Fibroblast of lung (primary cell): Measurements from ENCODE around the gene C3AR1. TPM values are rescaled to one million over a fixed set of nuclear protein-coding genes. Genes with fewer than 3 reads are reported as not detected.
"Not testable (repeated sequence)": the region's sequence is repeated elsewhere in the genome, so short reads cannot be mapped to it uniquely, and the experiment has no call there.

Experiments
- DNase-seq, 2 donors: peaks; one replicate each; pipeline versions ENCODE4 v3.0.0 to v3.0.0-alpha.2; 2010; ENCODE audit warnings: low read depth in 2 of 2
- H2AFZ ChIP-seq: 2 replicates; pipeline ENCODE4 v1.5.1; 2012; ENCODE audit warnings: low read length, control low read depth, inconsistent platforms
- H3K27ac ChIP-seq: 2 replicates; pipeline ENCODE4 v1.5.1; 2011; ENCODE audit warnings: low read length, control low read depth; ENCODE audit not compliant: insufficient read depth
- H3K27me3 ChIP-seq: 2 replicates; pipeline ENCODE4 v1.5.1; 2011; ENCODE audit warnings: mild to moderate bottlenecking, low read length; ENCODE audit not compliant: control insufficient read depth, insufficient read depth
- H3K36me3 ChIP-seq: 2 replicates; pipeline ENCODE4 v1.5.1; 2011; ENCODE audit warnings: low read length; ENCODE audit not compliant: control insufficient read depth, insufficient read depth
- H3K4me1 ChIP-seq: 2 replicates; pipeline ENCODE4 v1.5.1; 2011; ENCODE audit warnings: low read length; ENCODE audit not compliant: control insufficient read depth, insufficient read depth; ENCODE audit errors: extremely low read depth
- H3K4me2 ChIP-seq: 2 replicates; pipeline ENCODE4 v1.5.1; 2011; ENCODE audit warnings: low read length, control low read depth; ENCODE audit not compliant: insufficient read depth; ENCODE audit errors: extremely low read depth
- H3K4me3 ChIP-seq, 4 experiments: fragments of 200-600 bp in 1 of 4; sonication (generic) in 1 of 4; replicated peaks in 1 of 4; 2 replicates each; pipeline ENCODE4 v1.5.1; 2011 to 2016; ENCODE audit warnings: low read length in 4 of 4, low read depth in 3 of 4, mild to moderate bottlenecking in 3 of 4, control low read depth in 2 of 4, inconsistent platforms in 1 of 4, mixed read lengths in 1 of 4; ENCODE audit not compliant: insufficient read depth in 1 of 4; ENCODE audit errors: control extremely low read depth in 1 of 4
- H3K79me2 ChIP-seq: 2 replicates; pipeline ENCODE4 v1.5.1; 2012; ENCODE audit warnings: mild to moderate bottlenecking, low read length, inconsistent platforms; ENCODE audit not compliant: control insufficient read depth, insufficient read depth
- H3K9ac ChIP-seq: 2 replicates; pipeline ENCODE4 v1.5.1; 2011; ENCODE audit warnings: mild to moderate bottlenecking, low read length, control low read depth; ENCODE audit not compliant: insufficient read depth
- H3K9me3 ChIP-seq: 2 replicates; pipeline ENCODE4 v1.5.1; 2012; ENCODE audit warnings: low read depth, low read length; ENCODE audit not compliant: control insufficient read depth, insufficient read depth
- H4K20me1 ChIP-seq: 2 replicates; pipeline ENCODE4 v1.5.1; 2011; ENCODE audit warnings: low read length; ENCODE audit not compliant: control insufficient read depth, insufficient read depth; ENCODE audit errors: extremely low read depth
- CTCF ChIP-seq, 2 donors: IDR thresholded peaks in 1 of 2; conservative IDR thresholded peaks in 1 of 2; 1 replicate in 1 of 2; 2 replicates in 1 of 2; pipeline ENCODE4 v1.5.1; 2011 to 2012; ENCODE audit warnings: low read length in 2 of 2, control low read depth in 1 of 2, inconsistent platforms in 1 of 2, low read depth in 1 of 2, mild to moderate bottlenecking in 1 of 2
- EZH2 ChIP-seq: IDR thresholded peaks from 2 replicates; pipeline ENCODE4 v1.5.1; 2012; ENCODE audit warnings: low read length, control low read depth, mild to moderate bottlenecking; ENCODE audit errors: missing control alignments
- polyA plus RNA-seq, 2 donors: library from polyadenylated mRNA; depleted of rRNA in 1 of 2; stranded (reverse) in 1 of 2; unstranded in 1 of 2; fragments of >200 nt; gene quantifications; 2 replicates each; pipeline ENCODE4 v1.2.1, GENCODE V29; 2011 to 2012; ENCODE audit warnings: missing spikeins in 1 of 2
- total RNA-seq: library from RNA; depleted of rRNA; stranded (reverse); fragments of >200 nt; gene quantifications from 2 replicates; pipeline ENCODE4 v1.2.1, GENCODE V29; 2014

C3AR1 gene
- total and polyA plus RNA-seq, 2 donors (not counting 1 experiment from before 2014, with no cell fraction given) = 0.17 to 0.37 TPM

GRCh38 chr12:8089716-8090115, 23.6 kb upstream of the C3AR1 start:
- no peaks in the 10 kb centered on the region for H3K27me3 ChIP-seq
- H4K20me1 ChIP-seq = no peaks in the 10 kb centered on the region
- DNase-seq = no peak
- H2AFZ ChIP-seq = no peak overlapping the region
- TF ChIP-seq EZH2 (no peak), CTCF (conservative IDR thresholded peaks at IDR 0.05 in 1 of 2, IDR thresholded peaks at IDR 0.05 in 1 of 2; ENCODE audit: low read depth in 1 of 2, low read length in 2 of 2) (no peak)
- no peak overlapping the region for H3K27ac ChIP-seq
- no peak overlapping the region for H3K9ac ChIP-seq
- peaks cover 32% of the 10 kb centered on the region for H3K79me2 ChIP-seq
- H3K4me1 ChIP-seq = no peaks in the 10 kb centered on the region
- peaks cover 14% of the 10 kb centered on the region for H3K36me3 ChIP-seq
- no peaks in the 10 kb centered on the region for H3K9me3 ChIP-seq
- no peak overlapping the region for H3K4me3 ChIP-seq
- no peak overlapping the region for H3K4me2 ChIP-seq

GRCh38 chr12:8089277-8089676, 23.1 kb upstream of the C3AR1 start:
- not testable (repeated sequence) for H3K9ac ChIP-seq, H4K20me1 ChIP-seq, H3K4me1 ChIP-seq, DNase-seq, H3K4me2 ChIP-seq, H2AFZ ChIP-seq, H3K36me3 ChIP-seq, H3K9me3 ChIP-seq, H3K27ac ChIP-seq, H3K27me3 ChIP-seq, H3K4me3 ChIP-seq
- peaks cover 37% of the 10 kb centered on the region for H3K79me2 ChIP-seq

- no peaks in the 10 kb centered on the region for H3K4me1 ChIP-seq
- no peak for DNase-seq
- H3K36me3 ChIP-seq = peaks cover 8% of the 10 kb centered on the region
- H3K4me2 ChIP-seq = no peak overlapping the region
- TF ChIP-seq EZH2 (no peak), CTCF (conservative IDR thresholded peaks at IDR 0.05 in 1 of 2, IDR thresholded peaks at IDR 0.05 in 1 of 2; ENCODE audit: low read depth in 1 of 2, low read length in 2 of 2) (no peak)
- H3K27ac ChIP-seq = no peak overlapping the region
- no peak overlapping the region for H2AFZ ChIP-seq
- no peak overlapping the region for H3K9ac ChIP-seq
- no peaks in the 10 kb centered on the region for H3K27me3 ChIP-seq
- H3K79me2 ChIP-seq = peaks cover 44% of the 10 kb centered on the region
- H3K4me3 ChIP-seq = no peak overlapping the region
- H3K9me3 ChIP-seq = no peaks in the 10 kb centered on the region
- H4K20me1 ChIP-seq = no peaks in the 10 kb centered on the region
These were observed 22.4 kb upstream of the C3AR1 start for GRCh38 chr12:8088574-8088973.

- Histone ChIP-seq H3K4me1 (no peaks in the 10 kb centered on the region), H3K4me3 (no peak overlapping the region), H2AFZ (no peak overlapping the region), H4K20me1 (no peaks in the 10 kb centered on the region), H3K36me3 (peaks cover 8% of the 10 kb centered on the region), H3K9me3 (no peaks in the 10 kb centered on the region), H3K27me3 (no peaks in the 10 kb centered on the region), H3K27ac (no peak overlapping the region), H3K79me2 (peaks cover 53% of the 10 kb centered on the region), H3K4me2 (no peak overlapping the region), H3K9ac (no peak overlapping the region)
- DNase-seq = no peak
- no peak for TF ChIP-seq CTCF (conservative IDR thresholded peaks at IDR 0.05 in 1 of 2, IDR thresholded peaks at IDR 0.05 in 1 of 2; ENCODE audit: low read depth in 1 of 2, low read length in 2 of 2)
- no peak for TF ChIP-seq EZH2
These were observed 21.5 kb upstream of the C3AR1 start for GRCh38 chr12:8087666-8088065.

GRCh38 chr12:8084351-8084750, 18.2 kb upstream of the C3AR1 start:
- not testable (repeated sequence) for H3K36me3 ChIP-seq, H3K4me2 ChIP-seq, H3K4me1 ChIP-seq, DNase-seq, H3K9ac ChIP-seq, H4K20me1 ChIP-seq, H3K4me3 ChIP-seq, H3K27ac ChIP-seq, H3K27me3 ChIP-seq, H3K9me3 ChIP-seq, H2AFZ ChIP-seq
- peaks cover 58% of the 10 kb centered on the region for H3K79me2 ChIP-seq
